ENCODE data around the gene OCA2. TPM values are rescaled to one million over a fixed set of nuclear protein-coding genes. Genes with fewer than 3 reads are reported as not detected.

The OCA2 gene
- total RNA-seq, 1 donor from 2014 or later = 2.8 TPM

- H3K27me3 Mint-ChIP-seq = no peaks in the 10 kb centered on the region
- peaks cover 4% of the 10 kb centered on the region for H3K9me3 Mint-ChIP-seq
- no peak for DNase-seq (ENCODE audit: extremely low spot score, unreplicated experiment)
- H3K27ac Mint-ChIP-seq = no peak overlapping the region
- H3K4me1 Mint-ChIP-seq (ENCODE audit: unreplicated experiment) = no peaks in the 10 kb centered on the region
- no peak overlapping the region for H3K4me3 Mint-ChIP-seq
- TF ChIP-seq CTCF (conservative IDR thresholded peaks at IDR 0.05) = no peak
- H3K36me3 Mint-ChIP-seq = no peaks in the 10 kb centered on the region
These were observed 214.4 kb downstream of the OCA2 start for GRCh38 chr15:27884726-27885125.

- no peaks in the 10 kb centered on the region for H3K36me3 Mint-ChIP-seq
- H3K9me3 Mint-ChIP-seq = peaks cover 4% of the 10 kb centered on the region
- H3K27me3 Mint-ChIP-seq = no peaks in the 10 kb centered on the region
- no peaks in the 10 kb centered on the region for H3K4me1 Mint-ChIP-seq (ENCODE audit: unreplicated experiment)
- no peak for DNase-seq (ENCODE audit: extremely low spot score, unreplicated experiment)
- TF ChIP-seq CTCF (conservative IDR thresholded peaks at IDR 0.05) = no peak
- no peak overlapping the region for H3K27ac Mint-ChIP-seq
- H3K4me3 Mint-ChIP-seq = no peak overlapping the region
These were observed 220.3 kb downstream of the OCA2 start for GRCh38 chr15:27878841-27879240.

GRCh38 chr15:27873828-27874227, 225.3 kb downstream of the OCA2 start:
- Mint-ChIP-seq H3K4me3 (no peak overlapping the region), H3K27ac (no peak overlapping the region), H3K9me3 (no peaks in the 10 kb centered on the region), H3K27me3 (no peaks in the 10 kb centered on the region), H3K36me3 (no peaks in the 10 kb centered on the region), H3K4me1 (ENCODE audit: unreplicated experiment) (no peaks in the 10 kb centered on the region)
- TF ChIP-seq CTCF (conservative IDR thresholded peaks at IDR 0.05) = no peak
- no peak for DNase-seq (ENCODE audit: extremely low spot score, unreplicated experiment)

GRCh38 chr15:27873039-27873438, 226.1 kb downstream of the OCA2 start:
- Mint-ChIP-seq H3K27me3 (no peaks in the 10 kb centered on the region), H3K4me3 (no peak overlapping the region), H3K27ac (no peak overlapping the region), H3K9me3 (no peaks in the 10 kb centered on the region), H3K36me3 (no peaks in the 10 kb centered on the region), H3K4me1 (ENCODE audit: unreplicated experiment) (no peaks in the 10 kb centered on the region)
- no peak for TF ChIP-seq CTCF (conservative IDR thresholded peaks at IDR 0.05)
- DNase-seq (ENCODE audit: extremely low spot score, unreplicated experiment) = no peak

- H3K4me1 Mint-ChIP-seq (ENCODE audit: unreplicated experiment) = no peaks in the 10 kb centered on the region
- no peaks in the 10 kb centered on the region for H3K9me3 Mint-ChIP-seq
- no peak for TF ChIP-seq CTCF (conservative IDR thresholded peaks at IDR 0.05)
- H3K4me3 Mint-ChIP-seq = no peak overlapping the region
- no peaks in the 10 kb centered on the region for H3K27me3 Mint-ChIP-seq
- H3K36me3 Mint-ChIP-seq = no peaks in the 10 kb centered on the region
- no peak for DNase-seq (ENCODE audit: extremely low spot score, unreplicated experiment)
- H3K27ac Mint-ChIP-seq = no peak overlapping the region
These were observed 226.8 kb downstream of the OCA2 start for GRCh38 chr15:27872355-27872754.

GRCh38 chr15:27871902-27872260, 227.2 kb downstream of the OCA2 start:
- Mint-ChIP-seq H3K27me3 (no peaks in the 10 kb centered on the region), H3K4me1 (ENCODE audit: unreplicated experiment) (no peaks in the 10 kb centered on the region), H3K36me3 (no peaks in the 10 kb centered on the region), H3K4me3 (no peak overlapping the region), H3K9me3 (no peaks in the 10 kb centered on the region), H3K27ac (no peak overlapping the region)
- no peak for TF ChIP-seq CTCF (conservative IDR thresholded peaks at IDR 0.05)
- DNase-seq (ENCODE audit: extremely low spot score, unreplicated experiment) = no peak

Measured in type B pancreatic cell (in vitro differentiated cells).